ENCODE results near the gene NEK6.

Gene NEK6

DNA sequence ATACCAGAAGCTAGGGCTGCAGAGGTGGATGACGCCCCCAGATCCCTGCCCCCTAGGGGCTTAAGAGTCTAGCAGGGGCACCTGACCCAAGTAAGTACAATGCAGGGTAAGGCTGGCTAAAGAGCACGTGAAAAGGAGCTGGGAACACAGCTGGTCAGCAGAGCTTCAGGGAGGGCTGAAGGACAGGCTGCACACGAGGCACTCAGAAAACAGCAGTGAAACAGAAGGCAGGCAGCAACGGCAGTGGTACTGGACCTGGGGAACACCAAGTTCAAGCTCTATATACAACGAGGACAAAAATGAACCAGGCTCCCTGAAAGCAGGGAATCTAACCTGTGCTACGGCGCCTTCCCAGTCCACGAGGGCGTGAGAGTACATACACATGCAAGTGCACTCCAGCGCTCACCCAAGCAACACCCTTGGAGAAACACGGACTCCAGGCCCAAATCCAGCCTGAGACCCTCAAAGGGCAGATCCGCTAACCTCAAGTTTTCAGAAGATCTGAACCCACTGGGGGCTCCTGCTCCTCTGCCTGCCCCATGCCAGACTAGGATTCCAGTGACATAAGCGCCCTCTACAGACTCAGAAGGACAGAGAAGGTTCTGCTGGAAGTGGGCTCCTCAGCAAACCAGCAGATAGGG is 100.1 kb downstream of the NEK6 start:
- DNase-seq, result no peak

DNA sequence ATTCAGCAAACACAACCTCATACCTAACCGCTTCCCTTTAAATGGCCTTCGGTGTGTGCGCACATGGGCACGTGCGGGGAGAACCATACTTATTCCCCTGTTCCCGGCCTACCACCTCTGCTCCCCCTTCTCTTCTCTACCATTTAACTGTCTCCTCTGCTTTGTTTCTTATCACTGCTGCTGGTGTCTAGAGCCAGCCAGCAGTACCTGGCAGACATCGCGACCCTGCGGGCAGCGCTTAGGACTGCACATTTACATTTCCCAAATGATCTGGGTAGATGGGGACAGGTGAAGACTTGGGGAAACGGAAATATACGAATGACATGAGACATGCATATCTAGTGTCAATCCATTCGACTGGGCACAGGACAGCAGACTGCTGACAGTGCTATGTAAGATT is 100.9 kb downstream of the NEK6 start:
- no peak for DNase-seq

DNA sequence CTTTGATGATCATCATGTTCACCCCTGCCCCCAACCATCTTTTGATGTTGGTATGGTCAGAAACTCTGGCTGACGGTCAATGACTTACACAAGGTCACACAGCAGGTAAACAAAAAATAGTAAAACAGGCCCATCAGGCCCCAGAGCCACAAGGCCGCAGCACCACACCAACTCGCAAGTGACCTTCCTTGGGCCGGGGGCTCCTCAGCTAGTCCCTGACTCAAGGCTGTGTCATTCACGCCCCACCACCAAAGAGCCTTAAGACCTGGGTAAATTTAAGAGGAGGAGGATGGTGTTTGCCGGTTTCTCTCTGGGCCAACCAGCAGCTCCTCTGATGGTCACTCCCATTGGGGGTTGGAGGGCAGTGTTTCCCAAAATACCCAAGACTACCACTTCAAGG is 101.7 kb downstream of the NEK6 start:
- DNase-seq, result no peak

DNA sequence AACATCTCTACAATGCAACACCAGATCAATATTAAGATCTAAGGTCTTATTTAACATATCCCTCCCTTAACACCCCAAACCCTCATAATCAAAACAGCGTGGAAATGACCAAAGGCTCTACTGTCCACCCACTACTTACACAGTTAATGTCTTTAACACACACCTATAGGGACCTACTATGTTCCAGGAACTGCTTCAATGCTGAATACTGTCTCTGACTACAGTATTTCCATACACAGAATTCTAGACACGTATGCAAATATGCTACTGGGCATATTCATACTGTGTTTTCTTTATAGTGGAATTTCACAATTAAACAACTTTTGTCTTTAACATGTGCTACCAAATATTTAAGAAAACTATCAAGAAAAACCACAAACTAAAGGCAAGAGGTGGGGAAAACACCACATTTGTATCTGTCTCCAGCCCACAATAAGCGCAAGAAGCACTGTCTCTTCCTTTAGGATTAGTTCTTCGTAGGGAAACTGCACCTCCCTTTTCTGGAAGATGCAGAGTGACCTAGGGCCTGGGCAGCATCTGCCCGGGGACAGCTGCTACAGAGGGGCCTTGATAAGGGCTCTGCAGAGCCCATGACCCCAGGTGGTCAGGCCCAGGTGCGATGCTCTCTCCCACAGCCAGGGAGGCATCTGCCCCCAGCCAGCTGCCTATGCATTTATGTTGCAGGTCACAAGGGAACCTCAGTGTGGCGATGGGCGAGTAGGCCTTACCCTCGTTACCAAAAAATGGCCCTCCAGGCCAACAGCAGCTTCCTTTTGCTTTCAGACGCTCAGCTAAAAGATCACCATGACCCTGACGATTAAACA is 102.3 kb downstream of the NEK6 start:
- DNase-seq, result no peak

DNA sequence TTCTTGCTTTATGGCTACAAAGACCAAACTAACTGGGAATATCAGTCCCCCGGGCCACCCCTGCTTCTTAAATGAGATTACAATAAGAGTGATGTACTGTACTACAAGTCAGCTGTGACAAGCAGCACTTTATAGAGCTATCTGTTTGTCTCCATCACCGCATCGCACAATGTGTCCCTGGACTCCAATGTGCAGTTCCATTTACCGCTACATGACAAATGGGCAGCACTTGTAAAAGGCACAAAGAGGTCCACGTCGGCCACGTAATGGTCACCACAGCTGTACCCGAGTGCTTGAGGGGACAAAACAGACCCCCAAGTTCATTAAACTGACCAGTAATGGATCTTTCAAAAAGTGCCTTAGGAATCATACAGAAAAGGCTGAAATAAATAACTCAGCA is 103.4 kb downstream of the NEK6 start:
- DNase-seq, result no peak

DNA sequence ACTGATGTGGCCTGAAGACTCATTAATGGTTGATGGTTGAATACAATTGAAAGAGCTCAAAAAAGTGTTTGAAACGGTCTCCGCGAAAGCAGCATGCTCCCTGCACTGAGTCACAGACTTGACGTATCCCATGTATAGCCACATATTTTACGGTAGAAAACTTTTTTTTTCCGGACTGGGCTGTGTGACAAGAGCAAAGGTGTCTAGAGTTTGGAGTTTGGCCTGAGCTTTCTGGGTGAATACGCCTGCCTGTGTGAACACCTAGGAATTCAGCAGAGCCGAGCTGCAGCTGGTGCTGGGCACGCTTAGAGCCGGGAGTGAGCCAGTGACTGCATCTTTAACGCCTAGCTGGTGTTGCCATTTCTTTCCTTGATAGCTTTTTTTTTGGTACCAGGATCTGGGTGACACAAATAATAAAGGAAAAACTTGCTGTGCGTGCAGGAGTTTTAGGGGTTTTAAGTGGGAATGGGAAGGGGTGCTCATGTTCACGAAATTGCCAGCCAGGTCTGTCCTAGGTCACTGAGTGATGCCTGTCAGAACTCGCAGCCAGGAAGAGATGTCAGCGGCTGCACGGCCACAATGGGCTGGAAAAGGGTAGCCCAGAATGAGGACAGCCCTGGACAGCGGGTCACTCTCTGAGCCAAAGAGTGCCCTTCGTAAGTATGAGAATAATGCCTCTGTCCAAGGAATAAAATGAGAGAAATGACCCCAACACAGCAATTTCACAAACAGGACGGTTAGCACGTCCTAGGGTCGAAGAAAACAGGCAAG is 105.8 kb downstream of the NEK6 start:
- no peak for DNase-seq

DNA sequence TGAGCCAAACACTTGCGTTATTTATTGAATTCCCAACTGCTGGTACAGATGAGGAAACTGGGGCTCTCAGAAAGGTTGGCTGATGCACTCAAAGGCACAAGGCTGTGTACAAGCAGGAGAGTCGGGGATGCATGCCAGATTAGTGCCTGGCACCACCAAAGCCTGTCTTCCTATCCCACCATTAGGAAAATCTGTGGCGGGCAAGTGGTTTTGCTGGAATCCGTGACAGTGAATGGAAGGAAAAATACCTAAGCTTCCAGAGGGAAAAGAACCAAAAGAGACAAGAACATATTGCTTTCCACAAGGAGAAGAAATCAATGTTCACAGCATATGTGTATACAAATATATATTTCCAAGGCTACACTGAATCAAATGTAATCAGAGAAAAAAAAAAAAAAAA is 106.4 kb downstream of the NEK6 start:
- DNase-seq, result no peak

DNA sequence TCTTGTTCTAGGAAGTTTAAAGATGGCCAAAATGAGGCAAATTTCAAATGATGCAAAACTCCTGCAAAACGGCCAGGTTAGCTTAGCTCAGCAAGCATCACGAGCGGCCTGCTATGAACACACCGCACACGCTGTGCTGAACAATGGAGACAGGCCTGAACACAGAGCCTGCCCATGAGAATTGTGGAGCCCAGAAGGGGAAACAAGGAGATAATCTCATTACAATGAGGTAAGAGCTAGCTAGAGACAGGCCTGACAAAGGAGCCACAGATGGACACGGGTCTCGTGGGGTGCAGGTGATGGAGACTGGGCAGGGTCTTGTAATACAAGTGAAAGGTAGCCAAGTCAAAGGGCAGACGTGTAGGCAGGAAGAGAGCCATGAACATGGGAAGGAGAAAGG is 107.3 kb downstream of the NEK6 start:
- DNase-seq, result no peak

DNA sequence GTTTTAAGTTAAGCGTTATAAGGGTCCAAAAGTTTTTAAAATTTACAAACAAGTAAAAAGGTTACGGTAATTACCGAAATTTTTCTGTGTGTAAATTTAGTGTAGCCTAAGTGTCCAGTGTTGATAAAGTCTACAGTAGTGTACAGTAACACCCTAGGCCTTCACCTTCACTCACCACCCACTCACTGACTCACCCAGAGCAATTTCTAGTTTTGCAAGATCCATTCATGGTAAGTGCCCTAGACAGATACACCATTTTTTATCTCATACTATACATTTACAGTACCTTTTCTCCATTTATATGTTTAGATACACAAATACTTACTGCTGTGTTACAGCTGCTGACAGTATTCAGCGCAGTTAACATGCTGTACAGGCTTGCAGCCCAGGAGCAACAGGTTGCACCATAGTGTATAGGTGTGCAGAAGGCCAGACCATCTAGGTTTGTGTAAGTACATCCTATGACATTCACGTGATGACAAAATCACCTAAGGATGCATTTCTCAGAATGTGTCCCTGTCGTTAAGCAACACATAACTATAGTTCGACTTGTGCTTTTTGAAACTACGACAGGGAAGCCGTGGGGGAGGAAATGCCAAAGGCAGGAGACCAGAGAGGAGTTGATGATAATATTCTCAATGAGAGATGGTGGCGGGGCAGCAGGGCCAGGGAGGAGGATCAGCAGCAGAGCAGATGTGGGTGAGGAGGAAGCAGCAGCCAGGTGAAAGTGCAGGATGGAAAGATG is 108.9 kb downstream of the NEK6 start:
- DNase-seq, result peak; percentile 64

DNA sequence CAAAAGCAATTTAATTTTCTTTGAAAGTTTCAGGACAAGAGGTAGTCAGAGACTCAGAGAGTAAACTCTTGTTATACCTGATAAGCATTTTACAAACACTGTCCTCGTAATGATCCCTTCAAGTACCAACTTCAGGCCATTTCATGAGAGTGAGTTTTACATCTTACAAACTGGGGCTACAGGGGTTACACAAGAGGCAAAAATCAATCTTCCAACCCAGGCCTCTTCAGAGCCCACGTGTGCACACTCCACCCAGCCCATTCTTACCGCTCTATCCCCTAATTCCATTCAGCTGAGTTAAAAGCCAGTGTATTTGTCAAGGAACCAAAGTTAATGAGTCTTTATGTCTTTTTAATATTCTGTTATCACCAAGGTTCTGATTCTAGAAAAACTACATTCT is 110.9 kb downstream of the NEK6 start:
- no peak for DNase-seq

DNA sequence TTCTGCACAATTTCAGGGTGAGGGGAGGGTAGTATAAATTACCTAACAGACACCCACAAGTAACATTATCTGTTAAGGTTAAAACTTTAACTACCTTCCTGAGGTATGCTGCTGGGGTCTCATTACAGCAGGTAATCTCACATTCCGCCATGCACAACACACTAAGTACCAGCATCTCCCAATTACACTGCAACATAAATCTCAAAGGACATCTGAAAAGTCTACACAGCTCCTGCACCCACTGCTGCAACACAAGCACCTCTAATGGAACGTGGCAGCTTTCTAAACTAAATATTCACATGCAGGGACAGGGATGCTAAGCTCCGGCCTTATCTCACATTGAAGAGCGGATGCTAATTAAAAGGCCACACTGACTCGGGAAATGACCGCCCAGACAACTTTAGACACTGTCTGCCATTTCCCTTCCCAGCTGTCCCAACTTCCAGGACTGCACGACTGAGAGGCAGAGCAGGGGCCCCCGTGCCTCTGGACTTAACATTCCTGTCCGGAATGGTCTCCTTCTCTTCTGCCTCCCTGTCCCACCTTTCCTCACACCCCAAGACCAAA is 111.6 kb downstream of the NEK6 start:
- DNase-seq, result no peak

DNA sequence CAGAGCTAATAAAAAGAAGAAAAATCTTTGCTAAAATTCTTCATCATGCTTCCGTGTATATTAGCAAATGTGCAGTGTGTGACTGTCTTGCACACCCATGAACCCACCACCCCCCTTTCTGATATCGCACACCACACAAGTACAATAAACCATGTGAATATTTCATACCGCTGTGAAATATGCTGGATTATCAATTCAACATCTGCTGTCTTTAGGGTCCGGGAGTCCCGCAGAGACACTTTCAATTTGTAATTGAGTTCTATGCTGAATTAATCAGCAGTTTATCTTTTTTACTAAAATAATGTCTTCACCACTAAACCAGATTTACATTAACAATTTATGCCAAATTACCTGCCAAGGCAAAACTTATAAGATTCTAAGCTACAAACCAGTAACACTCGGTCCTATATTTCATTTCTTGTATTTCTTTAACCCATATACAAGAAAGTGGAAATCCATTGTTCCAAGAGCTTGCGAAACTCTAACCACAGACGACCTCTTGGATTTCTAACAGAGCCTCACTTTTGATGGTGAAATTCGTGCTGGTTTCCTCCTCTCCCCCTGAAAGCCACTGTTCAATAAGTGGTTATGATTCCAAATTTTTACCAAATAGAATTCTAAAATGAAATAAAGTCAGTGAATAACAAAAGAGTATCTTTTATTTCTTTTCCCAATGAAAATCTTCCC is 113.3 kb downstream of the NEK6 start:
- peak; percentile 43 for DNase-seq

DNA sequence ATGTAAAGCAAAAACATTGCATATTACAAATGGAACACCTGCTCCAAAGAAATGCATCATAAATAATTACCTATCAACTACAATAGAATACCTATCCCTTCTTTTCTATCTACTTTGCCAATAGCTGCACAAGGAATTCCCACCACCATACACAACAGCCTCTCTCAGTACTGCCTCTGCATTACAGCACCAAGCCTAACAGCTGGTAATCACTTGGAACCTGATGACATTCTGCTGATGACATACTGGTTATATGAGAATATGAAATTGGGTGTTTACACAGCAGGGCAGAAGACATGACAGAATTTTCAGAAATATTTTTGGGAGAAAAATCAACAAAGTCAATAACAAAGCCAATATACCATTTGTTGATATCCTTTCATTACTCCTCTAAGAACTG is 114.3 kb downstream of the NEK6 start:
- no peak for DNase-seq

DNA sequence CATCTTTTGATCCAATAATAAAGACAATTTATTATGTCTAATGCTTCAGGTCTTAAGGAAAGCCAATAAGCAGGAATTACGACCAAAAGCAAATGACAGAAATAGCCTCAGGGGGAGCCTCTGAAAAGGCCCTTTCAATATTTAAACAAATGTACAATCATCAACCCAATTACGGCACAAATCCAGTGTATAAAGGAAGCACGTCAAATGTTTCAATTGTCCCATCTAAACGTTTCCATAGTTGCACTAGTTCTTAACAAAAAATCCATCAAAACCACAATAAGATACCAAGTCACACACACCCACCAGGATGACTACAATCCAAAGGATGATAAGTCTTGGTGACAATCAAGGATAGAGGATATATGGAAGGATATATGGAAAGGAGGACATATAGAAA is 115.6 kb downstream of the NEK6 start:
- no peak for DNase-seq

DNA sequence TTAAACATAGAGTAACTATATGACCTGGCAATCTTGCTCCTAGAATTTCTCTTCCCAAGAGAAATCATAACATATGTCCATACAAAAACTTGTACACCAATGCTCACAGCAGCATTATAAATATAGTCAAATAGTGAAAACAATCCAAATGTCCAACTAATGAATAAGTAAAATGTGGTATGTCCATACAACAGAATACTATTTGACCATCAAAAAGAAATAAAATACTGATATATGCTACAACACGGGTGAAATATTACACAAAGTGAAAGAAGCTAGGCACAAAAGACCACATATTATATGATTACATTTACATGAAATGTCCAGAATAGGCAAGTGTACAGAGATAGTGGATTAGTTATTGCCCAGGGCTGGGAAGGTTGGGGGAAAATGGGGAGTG is 116.1 kb downstream of the NEK6 start:
- no peak for DNase-seq

DNA sequence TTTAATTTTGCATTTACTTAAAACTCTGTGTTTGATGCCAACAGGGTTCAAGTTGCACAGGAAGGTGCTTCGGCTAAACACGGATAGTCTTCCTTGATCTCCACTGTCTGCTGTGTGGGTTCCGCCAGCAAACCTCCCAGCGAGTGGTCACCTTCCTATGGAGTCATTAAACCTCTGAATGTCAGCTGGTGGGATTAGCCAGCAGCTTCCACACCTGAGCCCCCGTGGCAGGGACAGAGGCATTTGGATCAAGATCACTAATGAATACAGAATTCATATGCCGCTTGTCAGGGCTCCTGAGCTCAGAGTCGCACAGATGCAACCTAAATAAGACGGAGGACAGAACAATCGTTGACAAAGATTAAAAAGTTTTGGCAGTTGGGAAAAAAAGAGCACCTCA is 118.0 kb downstream of the NEK6 start:
- DNase-seq, result no peak

DNA sequence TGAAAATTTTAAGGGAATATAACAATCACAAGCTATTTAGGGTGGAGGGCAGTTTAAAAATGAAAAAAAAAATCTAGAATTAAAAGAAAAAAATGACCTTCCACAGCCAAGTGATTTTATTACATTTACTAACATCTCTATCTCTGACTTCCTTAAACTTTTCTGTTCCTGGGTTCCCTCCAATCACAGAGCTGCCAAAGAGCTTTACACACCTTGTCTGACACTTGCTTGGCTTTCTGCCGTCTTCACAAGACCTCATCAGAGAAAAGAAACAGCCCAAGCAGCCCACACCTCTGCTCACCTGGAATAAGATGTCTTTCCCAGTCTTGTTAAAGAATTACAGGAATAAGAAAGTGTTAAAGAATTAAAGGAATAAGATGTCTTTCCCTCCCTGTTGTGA is 118.6 kb downstream of the NEK6 start:
- DNase-seq, result no peak

DNA sequence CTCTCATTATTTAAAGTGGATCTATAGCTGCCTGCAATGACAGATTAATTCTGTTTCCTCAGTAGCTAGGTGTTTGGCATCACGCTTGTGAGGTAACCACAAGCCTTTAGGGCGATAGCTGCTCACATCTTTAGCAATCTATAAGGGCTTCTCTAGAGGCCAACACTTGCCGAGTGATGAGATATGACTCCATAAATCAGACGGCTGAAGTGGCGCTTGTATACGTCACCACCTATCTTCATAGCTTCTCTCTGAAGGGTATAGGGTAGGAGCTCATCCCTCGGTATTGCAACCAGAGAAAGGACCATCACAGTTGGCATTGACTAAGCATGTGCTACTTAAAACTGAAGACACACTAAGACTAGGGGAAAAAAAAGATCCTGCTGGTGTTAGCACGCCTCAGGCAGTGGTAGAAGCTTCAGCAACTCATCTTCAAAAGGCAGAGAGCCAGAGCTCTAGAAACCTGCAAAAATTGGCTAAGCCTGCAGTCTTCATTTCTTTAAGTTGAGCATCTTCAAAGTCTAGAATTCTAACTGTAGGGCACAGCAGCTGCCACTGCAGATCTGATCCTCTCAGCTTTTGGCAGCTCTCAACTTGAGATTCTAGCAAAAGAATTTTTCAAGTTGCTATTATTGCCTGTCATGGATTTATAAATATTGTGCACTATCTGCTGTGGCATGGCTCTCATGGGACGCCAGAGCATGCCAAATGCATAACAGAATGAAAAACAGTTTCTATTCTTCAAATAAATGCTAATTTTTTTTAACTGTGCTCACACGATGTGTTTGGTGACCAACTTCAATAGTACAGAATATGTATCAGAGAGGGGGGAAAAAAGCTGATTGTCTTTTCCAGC is 120.0 kb downstream of the NEK6 start:
- no peak for DNase-seq

DNA sequence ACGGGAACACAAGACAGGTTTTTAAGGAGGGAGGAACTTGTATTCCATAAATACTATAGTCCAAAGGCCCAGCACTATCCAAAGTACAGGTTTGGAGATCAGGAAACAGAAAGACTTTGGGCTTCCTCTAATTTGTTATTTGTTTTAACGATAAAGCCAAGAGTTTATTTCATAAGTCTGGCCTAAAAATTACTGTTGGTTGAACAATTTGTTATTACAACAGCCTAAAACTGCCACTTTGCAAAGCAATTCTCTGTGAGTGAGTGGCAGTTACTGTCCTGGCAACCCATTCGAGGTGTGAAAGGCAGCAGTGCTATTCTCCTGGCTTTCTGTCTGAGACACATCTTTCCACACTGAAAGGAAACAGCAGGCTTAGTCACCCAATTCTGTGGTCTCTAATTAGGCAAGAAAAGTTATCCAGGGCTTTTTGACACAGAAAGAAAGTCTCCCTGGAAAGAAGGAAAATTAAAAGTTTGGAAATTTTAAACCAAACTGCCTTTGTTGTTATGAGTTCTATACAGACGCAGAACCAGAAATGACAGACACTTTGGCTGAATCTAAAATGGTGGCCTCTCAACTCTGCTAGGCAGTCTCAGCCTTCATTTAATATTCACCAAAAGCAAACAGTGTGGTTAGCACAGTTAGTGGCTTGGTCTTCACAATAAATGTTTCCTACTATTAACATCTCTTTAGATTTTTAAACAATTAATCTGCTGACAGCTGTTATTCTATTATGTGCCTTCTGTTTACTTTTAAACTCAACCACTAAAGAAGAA is 123.6 kb downstream of the NEK6 start:
- no peak for DNase-seq

DNA sequence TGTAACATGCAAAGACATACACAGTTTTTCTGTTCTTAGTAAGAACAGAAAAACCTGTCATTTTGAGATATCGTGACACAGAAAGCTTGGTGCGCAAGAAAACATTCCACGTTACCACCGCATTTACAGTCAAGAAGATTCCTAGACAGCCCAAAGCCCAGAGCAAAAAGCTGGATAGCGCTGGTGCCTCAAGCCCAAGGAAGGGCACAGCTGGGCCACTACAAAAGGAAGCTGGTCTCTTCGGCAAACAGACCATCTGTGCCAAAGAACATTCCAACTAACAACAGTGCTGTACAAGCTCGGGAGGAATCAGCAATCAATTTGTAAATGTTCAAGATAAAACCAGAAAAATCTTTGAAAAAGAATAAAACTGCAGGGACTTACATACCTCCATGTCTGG is 126.5 kb downstream of the NEK6 start:
- DNase-seq, result no peak

DNA sequence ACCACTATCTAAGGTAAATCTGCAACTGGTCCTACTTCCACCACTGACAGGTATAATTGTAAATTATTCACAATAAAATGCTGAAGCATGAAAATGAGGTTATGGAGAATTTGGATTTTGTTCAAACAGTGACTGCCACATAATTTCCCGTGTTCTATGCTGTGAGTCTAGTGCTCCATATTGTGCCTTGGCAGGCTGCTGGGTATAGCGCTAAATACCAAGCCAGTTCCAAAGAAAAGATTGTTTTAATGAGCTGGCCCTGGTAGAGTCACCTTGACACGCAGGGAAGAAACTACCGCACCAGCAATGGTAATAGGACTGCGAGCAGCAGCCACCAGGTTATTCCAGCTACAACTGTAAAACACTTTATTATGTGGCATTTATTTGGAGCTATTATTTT is 127.1 kb downstream of the NEK6 start:
- DNase-seq, result no peak

Measured in NCI-H226 (cell line).